DOHH2 (cell line): ENCODE results near the gene GRID2.

Experiments used
- H3F3A ChIP-seq: fragments of 200-600 bp; sonication (generic), shearing (Covaris generic); 2 replicates; pipeline ENCODE4 v1.6.0; 2016; ENCODE audit warnings: antibody characterized with exemption, mild to moderate bottlenecking; ENCODE audit not compliant: control insufficient read depth, insufficient read depth
- H3K27ac ChIP-seq: fragments of 200-600 bp; sonication (generic); 2 replicates; pipeline ENCODE4 v1.5.1; 2014; ENCODE audit warnings: low read depth, mild to moderate bottlenecking, low read length, moderate library complexity
- H3K27me3 ChIP-seq: fragments of 200-600 bp; sonication (generic); 2 replicates; pipeline ENCODE4 v1.6.1; 2014; ENCODE audit warnings: mild to moderate bottlenecking, low read length, mixed read lengths; ENCODE audit not compliant: control insufficient read depth
- H3K36me3 ChIP-seq: fragments of 200-600 bp; sonication (generic); 2 replicates; pipeline ENCODE4 v1.6.1; 2014; ENCODE audit warnings: mild to moderate bottlenecking, low read length, moderate library complexity, mixed read lengths; ENCODE audit not compliant: control insufficient read depth
- H3K4me1 ChIP-seq: fragments of 200-600 bp; sonication (generic); 2 replicates; pipeline ENCODE4 v1.6.1; 2014; ENCODE audit warnings: mild to moderate bottlenecking, low read length, mixed read lengths; ENCODE audit not compliant: control insufficient read depth
- H3K4me2 ChIP-seq: fragments of 200-600 bp; sonication (generic); 2 replicates; pipeline ENCODE4 v1.6.0; 2014; ENCODE audit warnings: mild to moderate bottlenecking, low read length, moderate library complexity
- H3K4me3 ChIP-seq: fragments of 200-600 bp; sonication (generic); 2 replicates; pipeline ENCODE4 v1.5.1; 2014; ENCODE audit warnings: mild to moderate bottlenecking, low read length, mixed read lengths
- H3K79me2 ChIP-seq: fragments of 200-600 bp; sonication (generic); 2 replicates; pipeline ENCODE4 v1.6.1; 2014; ENCODE audit warnings: mild to moderate bottlenecking, low read length, mixed read lengths; ENCODE audit not compliant: control insufficient read depth
- H3K9me2 ChIP-seq: fragments of 200-600 bp; sonication (generic); replicated peaks from 2 replicates; pipeline ENCODE4 v1.6.1; 2014; ENCODE audit warnings: mild to moderate bottlenecking, low read length, mixed read lengths; ENCODE audit not compliant: control insufficient read depth
- H3K9me3 ChIP-seq: fragments of 200-600 bp; sonication (generic); 2 replicates; pipeline ENCODE4 v1.6.1; 2014; ENCODE audit warnings: antibody characterized with exemption, low read length, mixed read lengths; ENCODE audit not compliant: control insufficient read depth, insufficient read depth
- H4K20me1 ChIP-seq: fragments of 200-600 bp; sonication (generic); 2 replicates; pipeline ENCODE4 v1.6.0; 2014; ENCODE audit warnings: low read depth, mild to moderate bottlenecking, antibody characterized with exemption, low read length, moderate library complexity; ENCODE audit not compliant: control insufficient read depth, insufficient read depth
- EZH2phosphoT487 ChIP-seq: fragments of 200-600 bp; sonication (generic); IDR thresholded peaks from 2 replicates; pipeline ENCODE4 v1.6.1; 2017; ENCODE audit warnings: borderline replicate concordance, mild to moderate bottlenecking, antibody characterized with exemption, low read length, moderate library complexity, mixed read lengths
- TF ChIP-seq, protein P1 (sequence below): fragments of 200-600 bp; sonication (generic); IDR thresholded peaks from one replicate; pipeline ENCODE4 v1.5.1; 2014; ENCODE audit warnings: antibody characterized with exemption, mild to moderate bottlenecking, low read depth, low read length; ENCODE audit not compliant: poor library complexity, severe bottlenecking

The GRID2 gene

GRCh38 chr4:93061826-93062225 lies 758.1 kb downstream of the GRID2 start:
- no peaks in the 10 kb centered on the region for H3F3A ChIP-seq
- H4K20me1 ChIP-seq: no peaks in the 10 kb centered on the region
- no peaks in the 10 kb centered on the region for H3K4me1 ChIP-seq
- no peaks in the 10 kb centered on the region for H3K27me3 ChIP-seq
- TF ChIP-seq EZH2phosphoT487: no peak
- TF ChIP-seq, protein P1, sequence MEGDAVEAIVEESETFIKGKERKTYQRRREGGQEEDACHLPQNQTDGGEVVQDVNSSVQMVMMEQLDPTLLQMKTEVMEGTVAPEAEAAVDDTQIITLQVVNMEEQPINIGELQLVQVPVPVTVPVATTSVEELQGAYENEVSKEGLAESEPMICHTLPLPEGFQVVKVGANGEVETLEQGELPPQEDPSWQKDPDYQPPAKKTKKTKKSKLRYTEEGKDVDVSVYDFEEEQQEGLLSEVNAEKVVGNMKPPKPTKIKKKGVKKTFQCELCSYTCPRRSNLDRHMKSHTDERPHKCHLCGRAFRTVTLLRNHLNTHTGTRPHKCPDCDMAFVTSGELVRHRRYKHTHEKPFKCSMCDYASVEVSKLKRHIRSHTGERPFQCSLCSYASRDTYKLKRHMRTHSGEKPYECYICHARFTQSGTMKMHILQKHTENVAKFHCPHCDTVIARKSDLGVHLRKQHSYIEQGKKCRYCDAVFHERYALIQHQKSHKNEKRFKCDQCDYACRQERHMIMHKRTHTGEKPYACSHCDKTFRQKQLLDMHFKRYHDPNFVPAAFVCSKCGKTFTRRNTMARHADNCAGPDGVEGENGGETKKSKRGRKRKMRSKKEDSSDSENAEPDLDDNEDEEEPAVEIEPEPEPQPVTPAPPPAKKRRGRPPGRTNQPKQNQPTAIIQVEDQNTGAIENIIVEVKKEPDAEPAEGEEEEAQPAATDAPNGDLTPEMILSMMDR: no peak
- no peaks in the 10 kb centered on the region for H3K36me3 ChIP-seq
- no peaks in the 10 kb centered on the region for H3K9me2 ChIP-seq
- no peak overlapping the region for H3K27ac ChIP-seq
- H3K79me2 ChIP-seq: no peaks in the 10 kb centered on the region
- H3K9me3 ChIP-seq: no peaks in the 10 kb centered on the region
- H3K4me3 ChIP-seq: no peak overlapping the region
- H3K4me2 ChIP-seq: no peak overlapping the region

- Histone ChIP-seq H3K27ac (no peak overlapping the region), H3K4me1 (no peaks in the 10 kb centered on the region), H3K79me2 (no peaks in the 10 kb centered on the region), H3K27me3 (no peaks in the 10 kb centered on the region), H3F3A (no peaks in the 10 kb centered on the region), H3K4me2 (no peak overlapping the region), H4K20me1 (no peaks in the 10 kb centered on the region), H3K4me3 (no peak overlapping the region), H3K36me3 (no peaks in the 10 kb centered on the region), H3K9me3 (no peaks in the 10 kb centered on the region), H3K9me2 (no peaks in the 10 kb centered on the region)
- TF ChIP-seq EZH2phosphoT487: no peak
- TF ChIP-seq, protein P1: no peak
Observed at GRCh38 chr4:93063325-93063724, 759.6 kb downstream of the GRID2 start.

- H3K4me3 ChIP-seq: no peak overlapping the region
- H3K4me1 ChIP-seq: no peaks in the 10 kb centered on the region
- no peaks in the 10 kb centered on the region for H3K36me3 ChIP-seq
- no peaks in the 10 kb centered on the region for H3K79me2 ChIP-seq
- H4K20me1 ChIP-seq: no peaks in the 10 kb centered on the region
- TF ChIP-seq, protein P1: no peak
- no peak for TF ChIP-seq EZH2phosphoT487
- no peak overlapping the region for H3K4me2 ChIP-seq
- H3K27me3 ChIP-seq: no peaks in the 10 kb centered on the region
- no peaks in the 10 kb centered on the region for H3K9me2 ChIP-seq
- H3K9me3 ChIP-seq: no peaks in the 10 kb centered on the region
- no peak overlapping the region for H3K27ac ChIP-seq
- H3F3A ChIP-seq: no peaks in the 10 kb centered on the region
Observed at GRCh38 chr4:93065790-93066189, 762.0 kb downstream of the GRID2 start.

GRCh38 chr4:93066749-93067148 lies 763.0 kb downstream of the GRID2 start:
- H3K4me1 ChIP-seq: no peaks in the 10 kb centered on the region
- TF ChIP-seq, protein P1: no peak
- no peak for TF ChIP-seq EZH2phosphoT487
- no peaks in the 10 kb centered on the region for H3K79me2 ChIP-seq
- no peaks in the 10 kb centered on the region for H3K36me3 ChIP-seq
- H3K27ac ChIP-seq: no peak overlapping the region
- H3K9me3 ChIP-seq: no peaks in the 10 kb centered on the region
- H3K27me3 ChIP-seq: no peaks in the 10 kb centered on the region
- H4K20me1 ChIP-seq: no peaks in the 10 kb centered on the region
- no peak overlapping the region for H3K4me2 ChIP-seq
- no peaks in the 10 kb centered on the region for H3K9me2 ChIP-seq
- no peaks in the 10 kb centered on the region for H3F3A ChIP-seq
- H3K4me3 ChIP-seq: no peak overlapping the region
